ENCODE measurements around the gene POLD2. TPM values are rescaled to one million over a fixed set of nuclear protein-coding genes. Genes with fewer than 3 reads are reported as not detected.

Gene POLD2
- total RNA-seq, 1 experiment from 2014 or later = 131 TPM

DNA sequence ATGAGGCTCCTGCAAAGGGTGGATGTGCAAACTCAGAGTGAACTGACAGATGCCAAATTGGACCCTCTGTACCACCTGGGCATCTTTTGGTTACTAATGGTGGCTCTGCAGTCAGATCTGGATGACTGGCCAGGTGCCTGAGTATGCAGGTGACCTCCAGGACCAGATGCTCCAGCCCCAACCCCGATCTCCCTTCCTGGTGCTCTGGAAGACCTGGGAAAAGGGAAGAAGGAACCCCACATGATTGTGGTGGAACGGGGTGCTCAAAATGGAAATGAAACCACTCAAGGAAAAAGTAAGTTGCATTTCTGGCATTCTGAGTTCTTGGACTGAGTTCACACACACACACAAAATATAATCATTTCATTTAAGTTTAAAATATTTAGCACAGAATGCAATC lies 29.0 kb downstream of the POLD2 start:
- WGBS (ENCODE audit: extremely low coverage, insufficient read length, low lambda C conversion rate) = no CpG with 5 or more reads among the region's 2 CpGs
- Histone ChIP-seq H4K91ac (ENCODE audit: insufficient read length, low read depth, low read length) (no peak overlapping the region), H4K8ac (replicated peaks; ENCODE audit: insufficient read length, low read depth, low read length) (no peak overlapping the region), H3K4me1 (ENCODE audit: insufficient read depth, low read length) (no peaks in the 10 kb centered on the region), H2BK12ac (ENCODE audit: insufficient read length, low read depth, low read length) (no peak overlapping the region), H3K56ac (ENCODE audit: insufficient read length, low read depth, low read length) (no peak overlapping the region), H2BK120ac (ENCODE audit: low read depth, low read length, poor library complexity, severe bottlenecking) (no peak overlapping the region), H3T11ph (ENCODE audit: low read length) (no peak overlapping the region), H3K4ac (ENCODE audit: low read depth, low read length) (no peak overlapping the region), H3K23me2 (ENCODE audit: insufficient read length, low read depth, low read length, poor library complexity, severe bottlenecking) (no peaks in the 10 kb centered on the region), H3K9me3 (ENCODE audit: control insufficient read depth, low read depth, low read length) (no peaks in the 10 kb centered on the region), H3K9ac (ENCODE audit: extremely low read depth, insufficient read length, low read length) (no peak overlapping the region), H3K23ac (ENCODE audit: insufficient read length, low read depth, low read length) (no peak overlapping the region), H4K20me1 (ENCODE audit: control insufficient read depth, insufficient read depth, insufficient read length) (no peaks in the 10 kb centered on the region), H2BK20ac (ENCODE audit: low read depth, low read length, poor library complexity, severe bottlenecking) (no peak overlapping the region), H4K5ac (ENCODE audit: insufficient read length, low read depth, low read length) (no peak overlapping the region), H3K4me2 (ENCODE audit: insufficient read depth, insufficient read length, low read length) (no peak overlapping the region), H3K27ac (ENCODE audit: insufficient read length, low read depth, low read length) (no peak overlapping the region), H3K79me1 (ENCODE audit: insufficient read depth, low read depth, low read length, poor library complexity, severe bottlenecking) (no peaks in the 10 kb centered on the region), H2AK5ac (ENCODE audit: insufficient read length, low read length) (no peak overlapping the region), H2BK15ac (ENCODE audit: low read depth, low read length) (no peak overlapping the region), H3K79me2 (ENCODE audit: insufficient read depth, low read length) (no peaks in the 10 kb centered on the region), H3K18ac (ENCODE audit: insufficient read length, low read depth, low read length) (no peak overlapping the region), H2BK5ac (ENCODE audit: insufficient read length, low read length) (no peak overlapping the region), H2AFZ (ENCODE audit: low read length) (no peak overlapping the region), H3K27me3 (ENCODE audit: insufficient read depth, low read length) (no peaks in the 10 kb centered on the region), H3K14ac (ENCODE audit: insufficient read depth, low read length) (no peak overlapping the region)
- Mint-ChIP-seq H3K27me3 (ENCODE audit: low read depth) (peaks cover 30% of the 10 kb centered on the region), H3K4me3 (no peak overlapping the region; a peak in 1 of 5 replicates), H3K4me1 (0 out of 4 replicates have a peak, but pooled peaks cover 0 to 4% of the 10 kb centered on the region in 2 experiments), H3K36me3 (ENCODE audit: insufficient read depth in 1 of 3, low read depth in 3 of 3) (no peaks in the 10 kb centered on the region), H3K27ac (no peak overlapping the region), H3K9me3 (no peaks in the 10 kb centered on the region; a peak in 1 of 5 replicates)
- TF ChIP-seq, protein P1, sequence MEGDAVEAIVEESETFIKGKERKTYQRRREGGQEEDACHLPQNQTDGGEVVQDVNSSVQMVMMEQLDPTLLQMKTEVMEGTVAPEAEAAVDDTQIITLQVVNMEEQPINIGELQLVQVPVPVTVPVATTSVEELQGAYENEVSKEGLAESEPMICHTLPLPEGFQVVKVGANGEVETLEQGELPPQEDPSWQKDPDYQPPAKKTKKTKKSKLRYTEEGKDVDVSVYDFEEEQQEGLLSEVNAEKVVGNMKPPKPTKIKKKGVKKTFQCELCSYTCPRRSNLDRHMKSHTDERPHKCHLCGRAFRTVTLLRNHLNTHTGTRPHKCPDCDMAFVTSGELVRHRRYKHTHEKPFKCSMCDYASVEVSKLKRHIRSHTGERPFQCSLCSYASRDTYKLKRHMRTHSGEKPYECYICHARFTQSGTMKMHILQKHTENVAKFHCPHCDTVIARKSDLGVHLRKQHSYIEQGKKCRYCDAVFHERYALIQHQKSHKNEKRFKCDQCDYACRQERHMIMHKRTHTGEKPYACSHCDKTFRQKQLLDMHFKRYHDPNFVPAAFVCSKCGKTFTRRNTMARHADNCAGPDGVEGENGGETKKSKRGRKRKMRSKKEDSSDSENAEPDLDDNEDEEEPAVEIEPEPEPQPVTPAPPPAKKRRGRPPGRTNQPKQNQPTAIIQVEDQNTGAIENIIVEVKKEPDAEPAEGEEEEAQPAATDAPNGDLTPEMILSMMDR (conservative IDR thresholded peaks at IDR 0.05) = no peak
- DNase-seq = no peak
